ENCODE measurements around the gene GOLPH3. TPM values are rescaled to one million over a fixed set of nuclear protein-coding genes. Genes with fewer than 3 reads are reported as not detected.
"Not testable (repeated sequence)": the region's sequence is repeated elsewhere in the genome, so short reads cannot be mapped to it uniquely, and the experiment has no call there.

GOLPH3 gene
- 78.8 TPM for total RNA-seq

- peak within 1 kb of the TSS; percentile 80 to 83 for H3K4me3 ChIP-seq
- no peak for DNase-seq (ENCODE audit: extremely low spot score in 2 of 2)
- peaks cover 36% of the 10 kb centered on the region for H3K4me1 ChIP-seq
- no peaks in the 10 kb centered on the region for H3K36me3 ChIP-seq
- H3K27me3 ChIP-seq = no peaks in the 10 kb centered on the region
- no peaks in the 10 kb centered on the region for H3K9me3 ChIP-seq
- intact Hi-C loops (cut with DNase I) = no loop called here
- TF ChIP-seq POLR2A (IDR thresholded peaks at IDR 0.05) (peak in 1 of 2 donors; percentile 92), POLR2AphosphoS5 (IDR thresholded peaks at IDR 0.05; ENCODE audit: insufficient read depth in 1 of 2, low read depth in 1 of 2) (peak; percentile 81 to 98)
- TF ChIP-seq, protein P1, sequence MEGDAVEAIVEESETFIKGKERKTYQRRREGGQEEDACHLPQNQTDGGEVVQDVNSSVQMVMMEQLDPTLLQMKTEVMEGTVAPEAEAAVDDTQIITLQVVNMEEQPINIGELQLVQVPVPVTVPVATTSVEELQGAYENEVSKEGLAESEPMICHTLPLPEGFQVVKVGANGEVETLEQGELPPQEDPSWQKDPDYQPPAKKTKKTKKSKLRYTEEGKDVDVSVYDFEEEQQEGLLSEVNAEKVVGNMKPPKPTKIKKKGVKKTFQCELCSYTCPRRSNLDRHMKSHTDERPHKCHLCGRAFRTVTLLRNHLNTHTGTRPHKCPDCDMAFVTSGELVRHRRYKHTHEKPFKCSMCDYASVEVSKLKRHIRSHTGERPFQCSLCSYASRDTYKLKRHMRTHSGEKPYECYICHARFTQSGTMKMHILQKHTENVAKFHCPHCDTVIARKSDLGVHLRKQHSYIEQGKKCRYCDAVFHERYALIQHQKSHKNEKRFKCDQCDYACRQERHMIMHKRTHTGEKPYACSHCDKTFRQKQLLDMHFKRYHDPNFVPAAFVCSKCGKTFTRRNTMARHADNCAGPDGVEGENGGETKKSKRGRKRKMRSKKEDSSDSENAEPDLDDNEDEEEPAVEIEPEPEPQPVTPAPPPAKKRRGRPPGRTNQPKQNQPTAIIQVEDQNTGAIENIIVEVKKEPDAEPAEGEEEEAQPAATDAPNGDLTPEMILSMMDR (IDR thresholded peaks at IDR 0.05) = peak in 1 of 3 experiments; percentile 14
- H3K27ac ChIP-seq = peak within 1 kb of the TSS; percentile 99
Observed at GRCh38 chr5:32174011-32174870, at the start of gene GOLPH3. Gene GOLPH3 (minus strand): TSS chr5:32174319. CDS start chr5:32174034, 285 bp downstream.

- H3K27ac ChIP-seq = no peak overlapping the region
- intact Hi-C loops (cut with DNase I) = no loop called here
- no peaks in the 10 kb centered on the region for H3K27me3 ChIP-seq
- H3K4me1 ChIP-seq = peaks cover 16% of the 10 kb centered on the region
- no peaks in the 10 kb centered on the region for H3K9me3 ChIP-seq
- DNase-seq (ENCODE audit: extremely low spot score in 2 of 2) = no peak
- no peak overlapping the region for H3K4me3 ChIP-seq
- no peaks in the 10 kb centered on the region for H3K36me3 ChIP-seq
- TF ChIP-seq POLR2A (IDR thresholded peaks at IDR 0.05) (no peak), POLR2AphosphoS5 (IDR thresholded peaks at IDR 0.05; ENCODE audit: insufficient read depth in 1 of 2, low read depth in 1 of 2) (no peak)
Observed at GRCh38 chr5:32222723-32223470, 48.8 kb upstream of the GOLPH3 start.

DNA sequence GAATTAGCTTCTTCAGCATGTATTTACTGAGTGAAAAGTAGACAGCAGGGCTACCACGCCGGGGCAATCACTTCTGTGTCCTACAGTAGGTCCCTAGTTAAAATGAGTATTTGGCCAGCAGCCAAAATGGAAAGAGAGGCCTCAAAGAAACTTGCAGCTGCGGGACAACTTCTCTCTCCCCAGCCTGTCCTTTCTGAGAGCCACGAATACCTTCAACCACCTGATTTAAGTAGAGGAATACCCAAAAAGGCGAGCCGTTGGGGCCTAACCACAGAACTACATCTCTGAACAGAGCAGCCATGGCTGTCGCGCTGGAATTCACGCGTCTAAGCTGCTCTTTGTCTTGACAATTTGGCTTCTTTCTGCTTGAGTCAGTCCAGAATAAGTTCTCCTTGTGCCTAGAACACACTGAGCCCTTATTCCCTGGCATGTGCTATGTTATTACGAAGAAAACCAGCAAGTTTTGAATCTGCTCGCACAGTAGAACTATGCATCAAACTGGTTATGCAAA, 43.8 kb upstream of the GOLPH3 start:
- H3K27ac ChIP-seq = no peak overlapping the region
- no peaks in the 10 kb centered on the region for H3K36me3 ChIP-seq
- intact Hi-C loops (cut with DNase I) = no loop called here
- H3K9me3 ChIP-seq = no peaks in the 10 kb centered on the region
- H3K4me1 ChIP-seq = no peaks in the 10 kb centered on the region
- TF ChIP-seq POLR2A (IDR thresholded peaks at IDR 0.05) (no peak), POLR2AphosphoS5 (IDR thresholded peaks at IDR 0.05; ENCODE audit: insufficient read depth in 1 of 2, low read depth in 1 of 2) (no peak)
- TF ChIP-seq, protein P1 (IDR thresholded peaks at IDR 0.05) = no peak
- H3K4me3 ChIP-seq = no peak overlapping the region
- no peak for DNase-seq (ENCODE audit: extremely low spot score in 2 of 2)
- no peaks in the 10 kb centered on the region for H3K27me3 ChIP-seq

- intact Hi-C loops (cut with DNase I); H3K4me3 ChIP-seq: not testable (repeated sequence)
Observed at GRCh38 chr5:32214344-32214743, 40.2 kb upstream of the GOLPH3 start.

DNA sequence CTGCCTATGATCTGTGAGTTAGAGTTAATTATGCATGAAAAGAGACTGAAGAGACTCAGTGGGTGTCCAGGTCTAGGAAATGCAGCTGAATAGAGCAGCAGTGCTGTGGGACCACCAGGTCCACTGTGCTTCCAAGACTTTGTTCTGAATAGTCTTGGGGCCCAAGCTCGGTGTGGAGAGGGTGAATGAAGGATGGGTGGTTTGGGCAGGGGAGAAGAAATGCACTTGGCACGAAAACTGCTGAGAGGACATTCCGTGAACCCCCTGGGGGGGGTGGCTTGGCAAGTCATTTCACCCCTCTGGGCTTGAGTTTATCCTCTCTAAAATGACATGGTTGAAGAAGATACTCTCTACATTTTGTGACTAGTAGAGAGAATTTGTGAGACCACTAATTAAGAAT, 36.0 kb upstream of the GOLPH3 start:
- intact Hi-C loops (cut with DNase I) = no loop called here
- Histone ChIP-seq H3K27me3 (no peaks in the 10 kb centered on the region), H3K4me1 (no peaks in the 10 kb centered on the region), H3K9me3 (no peaks in the 10 kb centered on the region), H3K36me3 (no peaks in the 10 kb centered on the region), H3K27ac (no peak overlapping the region), H3K4me3 (no peak overlapping the region)
- no peak for TF ChIP-seq POLR2AphosphoS5 (IDR thresholded peaks at IDR 0.05; ENCODE audit: insufficient read depth in 1 of 2, low read depth in 1 of 2)
- DNase-seq (ENCODE audit: extremely low spot score in 2 of 2) = no peak

More at GRCh38 chr5:32214344-32214743, 40.2 kb upstream of the GOLPH3 start:
- H3K9me3 ChIP-seq; H3K27ac ChIP-seq; H3K27me3 ChIP-seq; DNase-seq (ENCODE audit: extremely low spot score in 2 of 2); H3K36me3 ChIP-seq; H3K4me1 ChIP-seq: not testable (repeated sequence)

DNA sequence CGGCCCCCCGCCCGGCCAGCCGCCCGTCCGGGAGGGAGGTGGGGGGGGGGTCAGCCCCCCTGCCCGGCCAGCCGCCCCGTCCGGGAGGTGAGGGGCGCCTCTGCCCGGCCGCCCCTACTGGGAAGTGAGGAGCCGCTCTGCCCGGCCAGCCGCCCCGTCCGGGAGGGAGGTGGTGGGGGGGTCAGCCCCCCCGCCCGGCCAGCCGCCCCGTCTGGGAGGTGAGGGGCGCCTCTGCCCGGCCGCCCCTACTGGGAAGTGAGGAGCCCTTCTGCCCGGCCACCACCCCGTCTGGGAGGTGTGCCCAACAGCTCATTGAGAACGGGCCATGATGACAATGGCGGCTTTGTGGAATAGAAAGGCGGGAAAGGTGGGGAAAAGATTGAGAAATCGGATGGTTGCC, 34.7 kb upstream of the GOLPH3 start:
- H3K4me1 ChIP-seq; H3K4me3 ChIP-seq; DNase-seq (ENCODE audit: extremely low spot score in 2 of 2); H3K9me3 ChIP-seq; H3K36me3 ChIP-seq; H3K27me3 ChIP-seq; intact Hi-C loops (cut with DNase I); H3K27ac ChIP-seq: not testable (repeated sequence)

DNA sequence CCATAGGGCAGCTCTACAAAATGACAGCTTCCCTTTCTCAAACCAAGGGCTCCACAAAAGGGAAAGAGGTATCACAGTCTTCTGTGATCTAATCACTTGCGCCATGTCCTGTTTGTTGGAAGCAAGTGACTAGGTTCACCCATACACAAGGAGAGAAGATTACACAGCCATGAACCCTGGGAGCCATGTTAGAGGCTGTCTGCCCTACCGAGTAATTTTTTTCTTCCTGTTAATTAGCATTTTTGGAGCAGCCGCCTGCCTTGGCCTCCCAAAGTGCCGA, 33.2 kb upstream of the GOLPH3 start:
- Histone ChIP-seq H3K27me3 (no peaks in the 10 kb centered on the region), H3K4me3 (no peak overlapping the region), H3K27ac (no peak overlapping the region), H3K4me1 (no peaks in the 10 kb centered on the region), H3K9me3 (no peaks in the 10 kb centered on the region), H3K36me3 (no peaks in the 10 kb centered on the region)
- intact Hi-C loops (cut with DNase I) = no loop called here
- TF ChIP-seq, protein P1 (IDR thresholded peaks at IDR 0.05) = no peak
- TF ChIP-seq POLR2AphosphoS5 (IDR thresholded peaks at IDR 0.05; ENCODE audit: insufficient read depth in 1 of 2, low read depth in 1 of 2) (no peak), POLR2A (IDR thresholded peaks at IDR 0.05) (no peak)
- no peak for DNase-seq (ENCODE audit: extremely low spot score in 2 of 2)

Measured in vagina (tissue), 2 donors.